Measurements from ENCODE around the gene MAMLD1. TPM values are rescaled to one million over a fixed set of nuclear protein-coding genes. Genes with fewer than 3 reads are reported as not detected.

Gene MAMLD1
- total RNA-seq, 1 donor from 2014 or later: 3.0 TPM

GRCh38 chrX:150454508-150455214, 91.5 kb downstream of the MAMLD1 start:
- Histone ChIP-seq H3K27me3 (ENCODE audit: control insufficient read depth, insufficient read depth, low read length) (no peaks in the 10 kb centered on the region), H3K36me3 (ENCODE audit: control insufficient read depth, insufficient read depth, low read length) (no peaks in the 10 kb centered on the region), H3K4me3 (ENCODE audit: low read depth, low read length) (no peak overlapping the region)
- no peak for TF ChIP-seq CTCF (IDR thresholded peaks at IDR 0.05; ENCODE audit: insufficient read depth, low read length, poor library complexity, severe bottlenecking)
- no peak for DNase-seq (ENCODE audit: low read depth)

GRCh38 chrX:150455215-150455608, 92.1 kb downstream of the MAMLD1 start:
- H3K27me3 ChIP-seq (ENCODE audit: control insufficient read depth, insufficient read depth, low read length): no peaks in the 10 kb centered on the region
- DNase-seq (ENCODE audit: low read depth): no peak
- no peak overlapping the region for H3K4me3 ChIP-seq (ENCODE audit: low read depth, low read length)
- no peak for TF ChIP-seq CTCF (IDR thresholded peaks at IDR 0.05; ENCODE audit: insufficient read depth, low read length, poor library complexity, severe bottlenecking)
- no peaks in the 10 kb centered on the region for H3K36me3 ChIP-seq (ENCODE audit: control insufficient read depth, insufficient read depth, low read length)

- H3K36me3 ChIP-seq (ENCODE audit: control insufficient read depth, insufficient read depth, low read length): no peaks in the 10 kb centered on the region
Observed at GRCh38 chrX:150456466-150456865, 93.3 kb downstream of the MAMLD1 start.

GRCh38 chrX:150456941-150457340, 93.8 kb downstream of the MAMLD1 start:
- Histone ChIP-seq H3K4me3 (ENCODE audit: low read depth, low read length) (no peak overlapping the region), H3K27me3 (ENCODE audit: control insufficient read depth, insufficient read depth, low read length) (no peaks in the 10 kb centered on the region), H3K36me3 (ENCODE audit: control insufficient read depth, insufficient read depth, low read length) (no peaks in the 10 kb centered on the region)
- DNase-seq (ENCODE audit: low read depth): no peak
- TF ChIP-seq CTCF (IDR thresholded peaks at IDR 0.05; ENCODE audit: insufficient read depth, low read length, poor library complexity, severe bottlenecking): no peak

More at GRCh38 chrX:150456466-150456865, 93.3 kb downstream of the MAMLD1 start:
- TF ChIP-seq CTCF (IDR thresholded peaks at IDR 0.05; ENCODE audit: insufficient read depth, low read length, poor library complexity, severe bottlenecking): no peak
- no peaks in the 10 kb centered on the region for H3K27me3 ChIP-seq (ENCODE audit: control insufficient read depth, insufficient read depth, low read length)
- H3K4me3 ChIP-seq (ENCODE audit: low read depth, low read length): no peak overlapping the region
- DNase-seq (ENCODE audit: low read depth): no peak

- no peaks in the 10 kb centered on the region for H3K27me3 ChIP-seq (ENCODE audit: control insufficient read depth, insufficient read depth, low read length)
- H3K36me3 ChIP-seq (ENCODE audit: control insufficient read depth, insufficient read depth, low read length): no peaks in the 10 kb centered on the region
- no peak for TF ChIP-seq CTCF (IDR thresholded peaks at IDR 0.05; ENCODE audit: insufficient read depth, low read length, poor library complexity, severe bottlenecking)
- no peak for DNase-seq (ENCODE audit: low read depth)
- H3K4me3 ChIP-seq (ENCODE audit: low read depth, low read length): no peak overlapping the region
Observed at GRCh38 chrX:150459196-150459595, 96.1 kb downstream of the MAMLD1 start.

GRCh38 chrX:150460063-150460462, 96.9 kb downstream of the MAMLD1 start:
- no peak for DNase-seq (ENCODE audit: low read depth)
- Histone ChIP-seq H3K27me3 (ENCODE audit: control insufficient read depth, insufficient read depth, low read length) (no peaks in the 10 kb centered on the region), H3K36me3 (ENCODE audit: control insufficient read depth, insufficient read depth, low read length) (no peaks in the 10 kb centered on the region), H3K4me3 (ENCODE audit: low read depth, low read length) (no peak overlapping the region)
- TF ChIP-seq CTCF (IDR thresholded peaks at IDR 0.05; ENCODE audit: insufficient read depth, low read length, poor library complexity, severe bottlenecking): no peak

Data from kidney epithelial cell (primary cell).